Keratinocyte (primary cell): ENCODE data around the gene ZNF534. TPM values are rescaled to one million over a fixed set of nuclear protein-coding genes. Genes with fewer than 3 reads are reported as not detected.

Experiments
- DNase-seq: peaks from one replicate; pipeline ENCODE4 v3.0.0-alpha.2; 2011; ENCODE audit warnings: low read depth, missing footprints, low spot score
- FAIRE-seq: peaks from 2 replicates; lab custom pipeline; 2011; peaks lifted over from hg19 to GRCh38; lab: Jason Lieb, UNC
- H2AFZ ChIP-seq: 2 replicates; pipeline ENCODE4 v1.6.0; 2012; ENCODE audit warnings: low read length, control low read depth, inconsistent platforms; ENCODE audit not compliant: control insufficient read depth
- H3K27ac ChIP-seq: 2 replicates; pipeline ENCODE4 v1.5.1; 2011; ENCODE audit warnings: low read length; ENCODE audit not compliant: control insufficient read depth, insufficient read depth
- H3K27me3 ChIP-seq: 3 replicates; pipeline ENCODE4 v1.6.0; 2011; ENCODE audit warnings: low read length; ENCODE audit not compliant: control insufficient read depth, insufficient read depth; ENCODE audit errors: extremely low read depth
- H3K36me3 ChIP-seq, 2 experiments: 2 replicates in 1 of 2; 3 replicates in 1 of 2; pipeline ENCODE4 v1.5.1; 2011; ENCODE audit warnings: low read length in 2 of 2, mild to moderate bottlenecking in 1 of 2; ENCODE audit not compliant: control insufficient read depth in 2 of 2, insufficient read depth in 2 of 2; ENCODE audit errors: extremely low read depth in 1 of 2
- H3K4me1 ChIP-seq: 3 replicates; pipeline ENCODE4 v1.5.1; 2011; ENCODE audit warnings: low read length; ENCODE audit not compliant: control insufficient read depth, insufficient read depth; ENCODE audit errors: extremely low read depth
- H3K4me2 ChIP-seq: 3 replicates; pipeline ENCODE4 v1.6.0; 2011; ENCODE audit warnings: low read depth, low read length; ENCODE audit not compliant: control insufficient read depth, insufficient read depth; ENCODE audit errors: extremely low read depth
- H3K4me3 ChIP-seq, 3 experiments: fragments of 200-600 bp in 1 of 3; sonication (generic) in 1 of 3; 2 replicates in 2 of 3; 3 replicates in 1 of 3; pipeline ENCODE4 v1.5.1; 2011 to 2016; ENCODE audit warnings: low read length in 3 of 3, mild to moderate bottlenecking in 3 of 3, control low read depth in 2 of 3, inconsistent platforms in 1 of 3, low read depth in 1 of 3, mixed read lengths in 1 of 3, mixed run types in 1 of 3, moderate library complexity in 1 of 3; ENCODE audit not compliant: control insufficient read depth in 2 of 3, insufficient read depth in 2 of 3; ENCODE audit errors: extremely low read depth in 1 of 3
- H3K79me2 ChIP-seq: 2 replicates; pipeline ENCODE4 v1.6.0; 2012; ENCODE audit warnings: low read length; ENCODE audit not compliant: control insufficient read depth, insufficient read depth
- H3K9ac ChIP-seq: 3 replicates; pipeline ENCODE4 v1.6.0; 2011; ENCODE audit warnings: low read length; ENCODE audit not compliant: control insufficient read depth, insufficient read depth; ENCODE audit errors: extremely low read depth
- H3K9me1 ChIP-seq: 3 replicates; pipeline ENCODE4 v1.6.0; 2011; ENCODE audit warnings: low read length; ENCODE audit not compliant: control insufficient read depth, insufficient read depth; ENCODE audit errors: extremely low read depth
- H3K9me3 ChIP-seq: 2 replicates; pipeline ENCODE4 v1.5.1; 2012; ENCODE audit warnings: low read depth, low read length; ENCODE audit not compliant: control insufficient read depth
- H4K20me1 ChIP-seq: 3 replicates; pipeline ENCODE4 v1.6.0; 2011; ENCODE audit warnings: low read length; ENCODE audit not compliant: control insufficient read depth, insufficient read depth; ENCODE audit errors: extremely low read depth
- CTCF ChIP-seq, 3 experiments: IDR thresholded peaks in 1 of 3; conservative IDR thresholded peaks in 1 of 3; optimal IDR thresholded peaks in 1 of 3; 2 replicates in 2 of 3; 3 replicates in 1 of 3; pipeline versions ENCODE3 to v1.5.1; 2011; ENCODE audit warnings: low read length in 3 of 3, mild to moderate bottlenecking in 3 of 3, moderate library complexity in 2 of 3, control low read depth in 1 of 3, inconsistent platforms in 1 of 3; ENCODE audit not compliant: insufficient read depth in 2 of 3; ENCODE audit errors: extremely low read depth in 1 of 3
- EZH2 ChIP-seq: IDR thresholded peaks from one replicate; pipeline ENCODE4 v1.6.1; 2012; ENCODE audit warnings: inconsistent platforms, mild to moderate bottlenecking, low read length, moderate library complexity
- dilution Hi-C: fragments of 300-500 bp; cut with MboI; formaldehyde crosslinking; loops from one replicate; pipeline ENCODE4 v1.7.0; 2020; ENCODE audit warnings: low sequenced_read_pairs; ENCODE audit not compliant: extremely low pct_ligation_motif_present
- polyA plus RNA-seq, 5 experiments: library from polyadenylated mRNA; depleted of rRNA in 3 of 5; stranded (reverse) in 3 of 5; stranded (forward) in 1 of 5; unstranded in 1 of 5; fragments of >200 nt; gene quantifications; 1 replicate in 1 of 5; 2 replicates in 3 of 5; 3 replicates in 1 of 5; pipeline versions ENCODE4 v1.2.1 to v1.2.3, GENCODE V29; 2011 to 2012; ENCODE audit warnings: missing spikeins in 2 of 5, low read depth in 1 of 5, low replicate concordance in 1 of 5

The ZNF534 gene
- polyA plus RNA-seq, 1 donor (not counting 4 experiments of a cell fraction or from before 2014, with no cell fraction given): not detected

GRCh38 chr19:52492201-52492993, 63.4 kb downstream of the ZNF534 start:
- no peaks in the 10 kb centered on the region for H3K36me3 ChIP-seq
- H3K4me1 ChIP-seq: no peaks in the 10 kb centered on the region
- FAIRE-seq: no peak
- no peak overlapping the region for H2AFZ ChIP-seq
- no peaks in the 10 kb centered on the region for H3K79me2 ChIP-seq
- dilution Hi-C loops: no loop called here
- no peak overlapping the region for H3K27ac ChIP-seq
- TF ChIP-seq EZH2 (no peak), CTCF (optimal IDR thresholded peaks at IDR 0.05 in 1 of 3, IDR thresholded peaks at IDR 0.05 in 1 of 3, conservative IDR thresholded peaks at IDR 0.05 in 1 of 3; ENCODE audit: extremely low read depth in 1 of 3, insufficient read depth in 2 of 3, low read length in 3 of 3) (no peak)
- peaks cover 2% of the 10 kb centered on the region for H3K9me3 ChIP-seq
- no peaks in the 10 kb centered on the region for H3K9me1 ChIP-seq
- H4K20me1 ChIP-seq: no peaks in the 10 kb centered on the region
- no peak overlapping the region for H3K4me3 ChIP-seq
- no peak overlapping the region for H3K9ac ChIP-seq
- H3K4me2 ChIP-seq: no peak overlapping the region
- H3K27me3 ChIP-seq: no peaks in the 10 kb centered on the region
- DNase-seq: no peak

- DNase-seq (no peak), FAIRE-seq (no peak)
- Histone ChIP-seq H2AFZ (no peak overlapping the region), H3K79me2 (no peaks in the 10 kb centered on the region), H3K4me1 (no peaks in the 10 kb centered on the region), H3K27me3 (no peaks in the 10 kb centered on the region), H4K20me1 (no peaks in the 10 kb centered on the region), H3K4me3 (no peak overlapping the region), H3K9me1 (no peaks in the 10 kb centered on the region), H3K4me2 (no peak overlapping the region), H3K9me3 (peaks cover 2% of the 10 kb centered on the region), H3K36me3 (no peaks in the 10 kb centered on the region), H3K9ac (no peak overlapping the region), H3K27ac (no peak overlapping the region)
- TF ChIP-seq CTCF (optimal IDR thresholded peaks at IDR 0.05 in 1 of 3, IDR thresholded peaks at IDR 0.05 in 1 of 3, conservative IDR thresholded peaks at IDR 0.05 in 1 of 3; ENCODE audit: extremely low read depth in 1 of 3, insufficient read depth in 2 of 3, low read length in 3 of 3) (peak in 1 of 3 experiments; percentile 4), EZH2 (no peak)
- dilution Hi-C loops: no loop called here
Measured at GRCh38 chr19:52492994-52493470, 64.1 kb downstream of the ZNF534 start.
